GM23338 (cell line): Measurements from ENCODE around the gene TMEM141. TPM values are rescaled to one million over a fixed set of nuclear protein-coding genes. Genes with fewer than 3 reads are reported as not detected.
A peak's percentile ranks its signal among the peaks of the same experiment; 100 is the strongest.

Source experiments
- ATAC-seq: fragments of 200-7000 bp; cut with Tn5 transposase; 3 replicates; pipeline ENCODE4 v1.9.1; 2020
- DNase-seq: peaks from one replicate; pipeline ENCODE4 v3.0.0-alpha.2; 2015; ENCODE audit warnings: low spot score
- H2AFZ ChIP-seq: fragments of 200-600 bp; sonication (generic); 2 replicates; pipeline ENCODE4 v1.8.0; 2016; ENCODE audit warnings: antibody characterized with exemption, mild to moderate bottlenecking, moderate library complexity
- H3F3A ChIP-seq: fragments of 200-600 bp; sonication (generic); replicated peaks from 2 replicates; pipeline ENCODE4 v1.8.0; 2017; ENCODE audit warnings: antibody characterized with exemption, mixed run types, low read depth
- H3K27ac ChIP-seq: fragments of 200-600 bp; sonication (generic); 2 replicates; pipeline ENCODE4 v1.6.1; 2016; ENCODE audit warnings: low read depth
- H3K27me3 ChIP-seq: fragments of 200-600 bp; sonication (generic); 2 replicates; pipeline ENCODE4 v1.8.0; 2016; ENCODE audit warnings: mild to moderate bottlenecking, mixed run types, moderate library complexity; ENCODE audit not compliant: insufficient read depth
- H3K36me3 ChIP-seq: fragments of 200-600 bp; sonication (generic); 2 replicates; pipeline ENCODE4 v1.8.0; 2016; ENCODE audit warnings: mild to moderate bottlenecking; ENCODE audit not compliant: insufficient read depth
- H3K4me1 ChIP-seq: fragments of 200-600 bp; sonication (generic); 2 replicates; pipeline ENCODE4 v1.8.0; 2016; ENCODE audit warnings: mild to moderate bottlenecking, moderate library complexity; ENCODE audit not compliant: insufficient read depth
- H3K4me2 ChIP-seq: fragments of 200-600 bp; sonication (generic); 2 replicates; pipeline ENCODE4 v1.7.1; 2017; ENCODE audit warnings: mixed run types
- H3K4me3 ChIP-seq: fragments of 200-600 bp; sonication (generic); 2 replicates; pipeline ENCODE4 v1.6.1; 2016; ENCODE audit warnings: mixed run types
- H3K79me2 ChIP-seq: fragments of 200-600 bp; sonication (generic); replicated peaks from 2 replicates; pipeline ENCODE4 v1.8.0; 2017; ENCODE audit warnings: mild to moderate bottlenecking; ENCODE audit not compliant: insufficient read depth
- H3K9me2 ChIP-seq: fragments of 200-600 bp; sonication (generic); 2 replicates; pipeline ENCODE4 v1.8.0; 2017; ENCODE audit not compliant: insufficient read depth
- H4K20me1 ChIP-seq: fragments of 200-600 bp; sonication (generic); replicated peaks from 2 replicates; pipeline ENCODE4 v1.8.0; 2017; ENCODE audit warnings: mild to moderate bottlenecking; ENCODE audit not compliant: insufficient read depth
- H3K27ac Mint-ChIP-seq: 2 replicates; pipeline ENCODE4 v1.8.0; 2020; ENCODE audit warnings: inconsistent platforms, mild to moderate bottlenecking, moderate library complexity, mixed read lengths
- H3K27me3 Mint-ChIP-seq: 3 replicates; pipeline ENCODE4 v1.8.0; 2022; ENCODE audit warnings: low read depth, mild to moderate bottlenecking, moderate library complexity, mixed read lengths, inconsistent platforms; ENCODE audit not compliant: insufficient read depth, poor library complexity
- H3K36me3 Mint-ChIP-seq: 3 replicates; pipeline ENCODE4 v1.8.0; 2021; ENCODE audit warnings: low read depth, mild to moderate bottlenecking, inconsistent platforms, moderate library complexity, mixed read lengths
- H3K4me1 Mint-ChIP-seq: 3 replicates; pipeline ENCODE4 v1.8.0; 2020; ENCODE audit warnings: mild to moderate bottlenecking, inconsistent platforms, mixed read lengths
- H3K4me3 Mint-ChIP-seq: 3 replicates; pipeline ENCODE4 v1.8.0; 2021; ENCODE audit warnings: moderate library complexity, mild to moderate bottlenecking, inconsistent platforms, mixed read lengths
- H3K9me3 Mint-ChIP-seq: 3 replicates; pipeline ENCODE4 v1.8.0; 2020; ENCODE audit warnings: moderate library complexity, mild to moderate bottlenecking, inconsistent platforms, mixed read lengths
- CREB1 ChIP-seq: fragments of 250-450 bp; sonication (Bioruptor Pico); IDR thresholded peaks from 2 replicates; pipeline ENCODE4 v1.5.0; 2020; ENCODE audit warnings: low read depth, mild to moderate bottlenecking, moderate library complexity
- CTCF ChIP-seq, 2 experiments: fragments of 200-600 bp in 1 of 2; sonication (generic) in 1 of 2; conservative IDR thresholded peaks; 2 replicates each; pipeline versions ENCODE4 v1.5.1 to v1.6.1; 2016 to 2017; ENCODE audit warnings: antibody characterized with exemption in 2 of 2, low read depth in 2 of 2, mild to moderate bottlenecking in 2 of 2, moderate library complexity in 1 of 2
- ETS1 ChIP-seq: IDR thresholded peaks from 2 replicates; pipeline ENCODE4 v1.6.1; 2016; ENCODE audit warnings: antibody characterized with exemption
- EZH2 ChIP-seq: fragments of 200-600 bp; sonication (generic); IDR thresholded peaks from one replicate; pipeline ENCODE4 v1.8.0; 2017; ENCODE audit warnings: antibody characterized with exemption, mild to moderate bottlenecking, low read depth; ENCODE audit not compliant: unreplicated experiment
- EZH2phosphoT487 ChIP-seq: fragments of 200-600 bp; sonication (generic); IDR thresholded peaks from one replicate; pipeline ENCODE4 v1.8.1; 2018; ENCODE audit warnings: antibody characterized with exemption; ENCODE audit not compliant: unreplicated experiment
- JUNB ChIP-seq: IDR thresholded peaks from one replicate; pipeline ENCODE4 v1.6.1; 2016; ENCODE audit warnings: antibody characterized with exemption; ENCODE audit not compliant: unreplicated experiment
- NANOG ChIP-seq: IDR thresholded peaks from 2 replicates; pipeline ENCODE4 v1.6.1; 2016; ENCODE audit warnings: antibody characterized with exemption, borderline replicate concordance
- POLR2AphosphoS5 ChIP-seq: IDR thresholded peaks from 2 replicates; pipeline ENCODE4 v1.6.1; 2016; ENCODE audit warnings: antibody characterized with exemption, low read depth
- REST ChIP-seq: IDR thresholded peaks from one replicate; pipeline ENCODE4 v1.6.1; 2018; ENCODE audit warnings: antibody characterized with exemption; ENCODE audit not compliant: unreplicated experiment
- STAT1 ChIP-seq: IDR thresholded peaks from one replicate; pipeline ENCODE4 v1.6.1; 2016; ENCODE audit warnings: antibody characterized with exemption; ENCODE audit not compliant: unreplicated experiment
- ZNF114 ChIP-seq: fragments of 250-450 bp; sonication (Bioruptor Pico); IDR thresholded peaks from 2 replicates; pipeline ENCODE4 v1.5.0; 2020; ENCODE audit warnings: mild to moderate bottlenecking, moderate library complexity
- ZNF331 ChIP-seq: fragments of 250-450 bp; sonication (Bioruptor Pico); IDR thresholded peaks from 2 replicates; pipeline ENCODE4 v1.5.0; 2020; ENCODE audit warnings: low read depth, mild to moderate bottlenecking, moderate library complexity
- ZNF462 ChIP-seq: fragments of 250-450 bp; sonication (Bioruptor Pico); IDR thresholded peaks from 2 replicates; pipeline ENCODE4 v1.5.0; 2020; ENCODE audit warnings: mild to moderate bottlenecking, moderate library complexity
- polyA plus RNA-seq: library from polyadenylated mRNA; unstranded; fragments of >200 nt; fragmentation: Nextera tagmentation; extraction: Ambion mirVana; gene quantifications from 2 replicates; pipeline ENCODE4 v1.2.1, GENCODE V29; 2016
- total RNA-seq: library from RNA; depleted of rRNA; stranded (reverse); fragments of >200 nt; shearing (Covaris generic); gene quantifications from 2 replicates; pipeline ENCODE4 v1.2.3, GENCODE V29; 2014

TMEM141 gene
- total and polyA plus RNA-seq, 2 experiments from 2014 or later: 71.4 to 90.5 TPM

- peaks cover 8% of the 10 kb centered on the region; the same call in 1 of the 2 replicates for H3K27me3 ChIP-seq
- H2AFZ ChIP-seq: no peak overlapping the region
- peak; percentile 9 for ATAC-seq
- peaks cover 26% of the 10 kb centered on the region for H3K4me1 Mint-ChIP-seq
- H4K20me1 ChIP-seq: no peaks in the 10 kb centered on the region
- H3K4me1 ChIP-seq: peaks cover 15% of the 10 kb centered on the region; the same call in 1 of the 2 replicates
- H3K27me3 Mint-ChIP-seq: peaks cover 39% of the 10 kb centered on the region
- peak; percentile 55 for DNase-seq
- H3K27ac Mint-ChIP-seq: peak overlapping the region; percentile 65; the same call in 1 of the 2 replicates
- peaks cover 12% of the 10 kb centered on the region for H3K36me3 Mint-ChIP-seq
- no peak overlapping the region; the same call in 1 of the 2 replicates for H3K27ac ChIP-seq
- no peaks in the 10 kb centered on the region for H3K36me3 ChIP-seq
- no peaks in the 10 kb centered on the region; the same call in 2 of the 3 replicates for H3K9me3 Mint-ChIP-seq
- H3K4me3 Mint-ChIP-seq: peak overlapping the region; percentile 45; the same call in 2 of the 3 replicates
- H3K4me2 ChIP-seq: no peak overlapping the region; the same call in 1 of the 2 replicates
- TF ChIP-seq EZH2 (no peak), CTCF (conservative IDR thresholded peaks at IDR 0.05; ENCODE audit: low read depth in 2 of 2) (no peak), EZH2phosphoT487 (no peak), STAT1 (no peak), REST (no peak), POLR2AphosphoS5 (no peak; the same call in 1 of the 2 replicates), ZNF114 (CRISPR knock-in tag) (no peak), ZNF462 (CRISPR knock-in tag) (no peak), NANOG (no peak), JUNB (no peak), CREB1 (CRISPR knock-in tag) (no peak), ZNF331 (no peak), ETS1 (no peak)
- no peak overlapping the region for H3K4me3 ChIP-seq
- no peaks in the 10 kb centered on the region for H3K79me2 ChIP-seq
- no peaks in the 10 kb centered on the region for H3F3A ChIP-seq
- H3K9me2 ChIP-seq: no peaks in the 10 kb centered on the region
Observed at GRCh38 chr9:136840877-136841645, 49.9 kb downstream of the TMEM141 start.
